CD4-positive, alpha-beta T cell (primary cell): ENCODE data around the gene CARM1. TPM values are rescaled to one million over a fixed set of nuclear protein-coding genes. Genes with fewer than 3 reads are reported as not detected.

Experiments used
- ATAC-seq: fragments of 200-7000 bp; cut with Tn5 transposase; one replicate; pipeline ENCODE4 v1.10.0; 2022; ENCODE audit warnings: mild to moderate bottlenecking; ENCODE audit not compliant: poor library complexity
- CTCF ChIA-PET: fragments of 350-600 bp; sonication (Branson Sonifier 250); formaldehyde crosslinking; loops from one replicate; lab custom pipeline; 2021; ENCODE audit warnings: antibody characterized with exemption, inconsistent platforms; lab: Charles Lee
- POLR2A ChIA-PET: fragments of 350-600 bp; sonication (Branson Sonifier 250); formaldehyde crosslinking; loops from one replicate; lab custom pipeline; 2021; ENCODE audit warnings: antibody characterized with exemption, inconsistent platforms; lab: Charles Lee
- DNase-seq, 14 experiments: peaks; one replicate each; pipeline ENCODE4 v3.0.0-alpha.2; 2013 to 2020; ENCODE audit warnings: mixed read lengths in 2 of 14
- H3K27ac ChIP-seq, 2 donors: one replicate each; pipeline versions ENCODE4 v1.5.1 to v1.7.0; 2013; ENCODE audit warnings: low read length in 2 of 2, low read depth in 1 of 2, mild to moderate bottlenecking in 1 of 2
- H3K27me3 ChIP-seq, 2 experiments: 1 replicate in 1 of 2; 2 replicates in 1 of 2; pipeline versions ENCODE4 v1.6.1 to v1.7.0; 2013; ENCODE audit warnings: low read length in 2 of 2, control low read depth in 1 of 2, mild to moderate bottlenecking in 1 of 2, moderate library complexity in 1 of 2; ENCODE audit not compliant: insufficient read depth in 2 of 2, control insufficient read depth in 1 of 2
- H3K36me3 ChIP-seq: one replicate; pipeline ENCODE4 v1.6.1; 2013; ENCODE audit warnings: low read length, control low read depth; ENCODE audit not compliant: insufficient read depth
- H3K4me1 ChIP-seq: one replicate; pipeline ENCODE4 v1.6.1; 2013; ENCODE audit warnings: low read length, control low read depth; ENCODE audit not compliant: insufficient read depth
- H3K4me3 ChIP-seq: one replicate; pipeline ENCODE4 v1.5.1; 2013; ENCODE audit warnings: mild to moderate bottlenecking, low read length, moderate library complexity
- H3K9me3 ChIP-seq, 2 experiments: 1 replicate in 1 of 2; 2 replicates in 1 of 2; pipeline versions ENCODE4 v1.6.1 to v1.7.0; 2013; ENCODE audit warnings: low read length in 2 of 2, mild to moderate bottlenecking in 2 of 2, control low read depth in 1 of 2, moderate library complexity in 1 of 2; ENCODE audit not compliant: control insufficient read depth in 1 of 2, insufficient read depth in 1 of 2
- H3K27ac Mint-ChIP-seq: one replicate; pipeline ENCODE4 v1.8.0; 2020; ENCODE audit warnings: mixed read lengths
- H3K27me3 Mint-ChIP-seq: one replicate; pipeline ENCODE4 v1.8.0; 2021; ENCODE audit warnings: mixed read lengths
- H3K36me3 Mint-ChIP-seq: one replicate; pipeline ENCODE4 v1.8.0; 2021; ENCODE audit warnings: low read depth, mixed read lengths
- H3K4me1 Mint-ChIP-seq: one replicate; pipeline ENCODE4 v1.8.0; 2021; ENCODE audit warnings: low read depth, mixed read lengths
- H3K4me3 Mint-ChIP-seq: one replicate; pipeline ENCODE4 v1.8.0; 2020; ENCODE audit warnings: mild to moderate bottlenecking, mixed read lengths
- H3K9me3 Mint-ChIP-seq: one replicate; pipeline ENCODE4 v1.8.0; 2020; ENCODE audit warnings: mixed read lengths
- intact Hi-C, 2 experiments: fragments of 100-400 bp; cut with DNase I in 1 of 2; cut with micrococcal nuclease in 1 of 2; formaldehyde crosslinking; loops; one replicate each; pipeline versions ENCODE4 v1.15.1 to v1.9.0; 2023 to 2025; cut with DNase I, micrococcal nuclease
- total RNA-seq, 174 experiments: library from RNA in 2 of 174; stranded (reverse) in 2 of 174; gene quantifications; one replicate each; pipeline ENCODE4 v1.2.3 and lab custom pipeline; 2021 to 2026
- TF ChIP-seq, protein P1 (sequence below): fragments of 200-600 bp; IDR thresholded peaks from one replicate; pipeline ENCODE4 v1.8.0; 2022; ENCODE audit warnings: antibody characterized with exemption, mild to moderate bottlenecking

Gene CARM1
- total RNA-seq, 2 experiments from 2014 or later = 17.5 to 18.0 TPM

- H3K27me3 ChIP-seq = no peaks in the 10 kb centered on the region
- intact Hi-C loops = loop anchor here (10.0 kb wide), 2 partner anchors 45 to 455 kb away; partner anchors contain the start of genes CARM1 (in 1 of the 2) and SWSAP1 (in 1 of the 2)
- no peak overlapping the region for H3K27ac Mint-ChIP-seq
- H3K36me3 Mint-ChIP-seq = peaks cover 39% of the 10 kb centered on the region
- ATAC-seq (no peak), DNase-seq (peak in 1 of 14 experiments; percentile 13)
- H3K9me3 ChIP-seq = no peaks in the 10 kb centered on the region
- no peaks in the 10 kb centered on the region for H3K4me1 Mint-ChIP-seq
- H3K4me3 Mint-ChIP-seq = no peak overlapping the region
- no peak overlapping the region for H3K27ac ChIP-seq
- H3K27me3 Mint-ChIP-seq = no peaks in the 10 kb centered on the region
- no peak overlapping the region for H3K4me3 ChIP-seq
- H3K4me1 ChIP-seq = no peaks in the 10 kb centered on the region
- H3K36me3 ChIP-seq = peaks cover 46% of the 10 kb centered on the region
- TF ChIP-seq, protein P1, sequence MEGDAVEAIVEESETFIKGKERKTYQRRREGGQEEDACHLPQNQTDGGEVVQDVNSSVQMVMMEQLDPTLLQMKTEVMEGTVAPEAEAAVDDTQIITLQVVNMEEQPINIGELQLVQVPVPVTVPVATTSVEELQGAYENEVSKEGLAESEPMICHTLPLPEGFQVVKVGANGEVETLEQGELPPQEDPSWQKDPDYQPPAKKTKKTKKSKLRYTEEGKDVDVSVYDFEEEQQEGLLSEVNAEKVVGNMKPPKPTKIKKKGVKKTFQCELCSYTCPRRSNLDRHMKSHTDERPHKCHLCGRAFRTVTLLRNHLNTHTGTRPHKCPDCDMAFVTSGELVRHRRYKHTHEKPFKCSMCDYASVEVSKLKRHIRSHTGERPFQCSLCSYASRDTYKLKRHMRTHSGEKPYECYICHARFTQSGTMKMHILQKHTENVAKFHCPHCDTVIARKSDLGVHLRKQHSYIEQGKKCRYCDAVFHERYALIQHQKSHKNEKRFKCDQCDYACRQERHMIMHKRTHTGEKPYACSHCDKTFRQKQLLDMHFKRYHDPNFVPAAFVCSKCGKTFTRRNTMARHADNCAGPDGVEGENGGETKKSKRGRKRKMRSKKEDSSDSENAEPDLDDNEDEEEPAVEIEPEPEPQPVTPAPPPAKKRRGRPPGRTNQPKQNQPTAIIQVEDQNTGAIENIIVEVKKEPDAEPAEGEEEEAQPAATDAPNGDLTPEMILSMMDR = no peak
- CTCF ChIA-PET = no interaction called here
- no peaks in the 10 kb centered on the region for H3K9me3 Mint-ChIP-seq
- POLR2A ChIA-PET = no interaction called here
These were observed 48.9 kb downstream of the CARM1 start for GRCh38 chr19:10920288-10920655.

GRCh38 chr19:10920781-10921180 lies 49.4 kb downstream of the CARM1 start:
- Mint-ChIP-seq H3K4me3 (no peak overlapping the region), H3K36me3 (peaks cover 42% of the 10 kb centered on the region)

DNA sequence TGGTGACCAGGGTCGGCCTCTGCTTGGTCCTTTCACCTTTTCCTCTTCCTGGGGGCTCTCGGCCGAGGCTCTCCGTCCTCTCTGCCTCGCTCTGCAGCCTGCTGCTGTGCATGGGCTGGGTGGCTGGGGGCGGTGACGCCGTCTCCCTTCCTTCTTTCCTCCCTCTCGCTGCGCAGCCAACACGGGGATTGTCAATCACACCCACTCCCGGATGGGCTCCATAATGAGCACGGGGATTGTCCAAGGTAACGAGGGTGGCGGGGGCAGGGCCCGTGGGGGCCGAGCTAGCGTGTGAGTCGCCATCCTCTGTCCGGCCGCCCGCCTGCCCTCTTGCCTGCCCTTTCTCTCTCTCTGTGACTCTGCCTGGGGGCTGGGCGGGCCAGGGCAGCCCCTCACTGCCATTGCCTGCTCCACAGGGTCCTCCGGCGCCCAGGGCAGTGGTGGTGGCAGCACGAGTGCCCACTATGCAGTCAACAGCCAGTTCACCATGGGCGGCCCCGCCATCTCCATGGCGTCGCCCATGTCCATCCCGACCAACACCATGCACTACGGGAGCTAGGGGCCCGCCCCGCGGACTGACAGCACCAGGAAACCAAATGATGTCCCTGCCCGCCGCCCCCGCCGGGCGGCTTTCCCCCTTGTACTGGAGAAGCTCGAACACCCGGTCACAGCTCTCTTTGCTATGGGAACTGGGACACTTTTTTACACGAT lies 50.0 kb downstream of the CARM1 start:
- Mint-ChIP-seq H3K4me3 (no peak overlapping the region), H3K9me3 (no peaks in the 10 kb centered on the region), H3K27me3 (no peaks in the 10 kb centered on the region), H3K4me1 (no peaks in the 10 kb centered on the region), H3K27ac (no peak overlapping the region), H3K36me3 (peaks cover 42% of the 10 kb centered on the region)
- Histone ChIP-seq H3K9me3 (no peaks in the 10 kb centered on the region), H3K36me3 (peaks cover 43% of the 10 kb centered on the region), H3K4me1 (no peaks in the 10 kb centered on the region), H3K4me3 (no peak overlapping the region), H3K27me3 (no peaks in the 10 kb centered on the region), H3K27ac (no peak overlapping the region)
- ChIA-PET CTCF (no interaction called here), POLR2A (no interaction called here)
- no peak for ATAC-seq
- no peak for DNase-seq
- TF ChIP-seq, protein P1 = no peak
- intact Hi-C loops = loop anchor here (10.0 kb wide), 2 partner anchors 47 to 453 kb away; partner anchors contain the start of genes CARM1 (in 1 of the 2) and SWSAP1 (in 1 of the 2)

More at GRCh38 chr19:10920781-10921180, 49.4 kb downstream of the CARM1 start:
- Histone ChIP-seq H3K4me1 (no peaks in the 10 kb centered on the region), H3K36me3 (peaks cover 44% of the 10 kb centered on the region), H3K27ac (no peak overlapping the region), H3K4me3 (no peak overlapping the region), H3K27me3 (no peaks in the 10 kb centered on the region), H3K9me3 (no peaks in the 10 kb centered on the region)
- Mint-ChIP-seq H3K4me1 (no peaks in the 10 kb centered on the region), H3K27ac (no peak overlapping the region), H3K9me3 (no peaks in the 10 kb centered on the region), H3K27me3 (no peaks in the 10 kb centered on the region)
- ChIA-PET POLR2A (no interaction called here), CTCF (no interaction called here)
- TF ChIP-seq, protein P1 = no peak
- DNase-seq (peak in 1 of 14 experiments; percentile 23), ATAC-seq (no peak)
- intact Hi-C loops = loop anchor here (10.0 kb wide), 2 partner anchors 46 to 454 kb away; partner anchors contain the start of genes CARM1 (in 1 of the 2) and SWSAP1 (in 1 of the 2)
